HG03457 (cell line): Measurements from ENCODE around the gene C12orf76.

Experiments
- ATAC-seq: cut with Tn5 transposase; IDR thresholded peaks from one replicate; pipeline ENCODE4 v1.9.1; 2021; ENCODE audit warnings: moderate number of reproducible peaks; ENCODE audit not compliant: unreplicated experiment

The C12orf76 gene

GRCh38 chr12:109996483-109996853 is 51.9 kb downstream of the C12orf76 start:
- ATAC-seq, result no peak

DNA sequence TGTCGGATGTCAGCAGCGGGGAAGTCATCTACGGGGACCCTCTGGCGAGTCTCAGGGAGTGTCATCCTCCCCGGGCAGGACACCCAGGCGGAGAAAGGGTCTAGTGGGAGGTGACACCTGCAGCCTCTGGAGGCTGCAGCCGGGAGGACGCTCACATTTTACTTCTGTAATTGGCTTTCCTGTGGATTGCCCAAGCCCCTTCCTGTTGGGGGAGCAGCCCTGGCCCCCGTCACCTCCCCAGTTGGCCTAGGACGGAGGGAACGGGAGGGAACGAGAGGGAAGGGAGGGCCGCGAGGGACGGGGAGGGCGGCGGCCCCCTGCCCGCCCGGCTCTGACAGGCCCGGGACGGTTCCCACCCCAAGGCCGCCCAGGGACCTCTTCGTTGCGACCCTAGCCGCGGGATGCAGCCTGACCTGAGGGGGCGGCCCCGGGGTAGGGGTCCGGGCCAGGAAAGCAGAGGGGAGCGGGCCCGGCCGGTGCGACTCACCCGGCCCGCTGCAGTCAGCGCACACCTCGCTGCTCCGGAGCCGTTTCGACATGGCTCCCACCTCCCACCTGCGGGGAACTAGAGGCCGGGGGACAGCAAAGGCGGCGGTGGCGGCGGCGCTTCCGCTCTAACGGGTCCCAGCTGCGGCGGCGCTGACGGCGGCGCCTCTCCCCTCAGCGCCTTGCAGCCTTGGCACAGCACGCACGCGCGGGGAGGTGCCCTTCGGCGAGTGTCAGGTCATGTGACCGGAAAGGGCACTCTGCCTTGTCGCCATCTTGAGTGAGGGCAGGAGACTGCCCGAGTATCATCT is 52.4 kb downstream of the C12orf76 start, which contains the start of gene GIT2:
Gene GIT2, minus strand, starts transcription at position 683 of the 797 bp plus-strand sequence. Its CDS starts 144 bp downstream, at position 539.
- ATAC-seq, result peak; percentile 38

DNA sequence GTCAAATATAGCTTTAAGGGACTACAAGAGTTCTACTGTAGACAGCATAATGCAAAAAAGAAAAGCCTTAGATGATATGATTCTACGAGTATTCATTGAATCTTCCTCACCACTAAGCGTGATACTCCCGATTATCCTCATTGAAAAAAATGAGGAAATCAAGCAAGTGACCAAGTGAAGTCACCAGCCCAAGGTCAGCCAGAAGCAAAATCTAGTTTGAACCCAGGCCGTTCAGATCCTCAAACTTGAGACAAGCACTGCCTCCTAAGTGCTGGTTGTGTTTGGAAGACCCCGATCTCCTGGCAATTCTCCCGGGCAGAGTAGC is 53.0 kb downstream of the C12orf76 start:
- no peak for ATAC-seq

- no peak for ATAC-seq
These were observed 53.7 kb downstream of the C12orf76 start for GRCh38 chr12:109994401-109995175.

- ATAC-seq, result no peak
These were observed 55.2 kb downstream of the C12orf76 start for GRCh38 chr12:109993091-109993490.

DNA sequence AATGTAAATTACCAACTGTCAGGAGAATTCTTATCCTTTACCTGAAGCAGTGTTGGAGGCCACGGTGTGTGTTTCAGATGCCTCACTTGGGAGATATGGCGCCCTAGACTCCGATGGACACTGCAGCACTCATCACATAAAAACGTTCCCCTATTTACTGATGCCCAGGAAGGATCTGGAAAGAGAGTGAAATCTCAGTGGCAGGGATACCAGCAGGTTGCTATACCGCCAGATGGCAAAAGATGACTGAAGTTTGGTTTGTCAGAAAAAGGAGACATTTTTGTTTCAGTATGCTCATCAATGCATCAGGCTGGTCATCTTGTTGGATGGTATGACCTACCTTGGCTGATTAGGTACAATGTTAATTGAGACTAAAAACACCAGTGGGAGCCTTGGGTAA is 56.7 kb downstream of the C12orf76 start:
- no peak for ATAC-seq
